Activated naive CD4-positive, alpha-beta T cell treated with Interleukin-2 at 50 U/mL for 16 hours (primary cell): ENCODE data around the gene SLC6A20.
"Not testable (repeated sequence)": the region's sequence is repeated elsewhere in the genome, so short reads cannot be mapped to it uniquely, and the experiment has no call there.

ENCODE experiments used
- DNase-seq: peaks from one replicate; pipeline ENCODE4 v3.0.0-alpha.2; 2020

The SLC6A20 gene

DNA sequence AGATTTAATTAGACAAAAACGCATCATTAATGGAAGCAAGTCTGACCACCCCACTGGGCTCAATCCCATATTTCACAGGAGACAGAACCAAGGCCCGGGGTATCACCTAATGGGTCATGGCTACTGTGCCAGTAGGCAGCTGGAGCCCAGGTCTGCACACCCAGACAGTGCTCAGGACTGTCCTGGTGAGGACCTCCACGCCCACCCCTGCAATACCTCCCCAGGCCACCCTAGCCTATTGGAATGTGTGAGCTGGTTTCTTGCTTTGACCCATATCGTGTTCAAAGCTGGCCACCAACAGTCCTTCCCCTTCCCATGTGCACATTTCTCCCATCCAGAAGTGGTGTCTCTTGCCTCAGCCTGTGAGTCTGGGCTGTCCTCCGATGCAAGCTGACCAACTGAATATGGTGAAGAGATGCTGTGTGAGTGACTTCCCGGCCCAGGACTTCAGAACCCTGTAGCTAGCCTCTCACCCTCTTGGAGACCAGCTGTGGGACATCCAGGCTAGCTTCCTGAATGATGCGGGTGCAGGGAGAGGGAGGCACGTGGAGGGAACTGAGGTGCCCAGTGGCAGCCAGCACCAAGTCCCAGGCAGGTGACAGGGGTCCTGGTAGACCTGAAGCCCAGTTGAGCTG lies 19.1 kb downstream of the SLC6A20 start:
- no peak for DNase-seq

DNA sequence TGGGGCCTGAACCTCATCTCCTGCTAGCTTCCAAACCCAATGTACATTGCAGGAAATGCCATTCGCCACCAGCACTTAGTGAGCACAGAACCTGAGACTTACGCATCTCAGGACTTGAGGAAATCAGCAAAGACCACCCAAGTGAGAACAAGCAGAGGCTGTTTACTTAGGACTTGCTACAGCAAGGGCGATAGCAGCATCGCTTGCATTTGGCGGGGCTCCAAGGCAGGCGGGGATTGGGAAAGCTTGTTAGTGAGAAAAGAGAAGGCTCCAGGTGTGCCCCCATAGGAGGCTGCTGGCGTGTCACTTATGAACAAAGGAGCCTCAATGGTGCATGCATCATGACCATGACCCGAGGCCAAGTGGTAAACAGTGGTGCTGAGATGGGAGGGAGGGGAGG lies 19.7 kb downstream of the SLC6A20 start:
- DNase-seq = no peak

DNA sequence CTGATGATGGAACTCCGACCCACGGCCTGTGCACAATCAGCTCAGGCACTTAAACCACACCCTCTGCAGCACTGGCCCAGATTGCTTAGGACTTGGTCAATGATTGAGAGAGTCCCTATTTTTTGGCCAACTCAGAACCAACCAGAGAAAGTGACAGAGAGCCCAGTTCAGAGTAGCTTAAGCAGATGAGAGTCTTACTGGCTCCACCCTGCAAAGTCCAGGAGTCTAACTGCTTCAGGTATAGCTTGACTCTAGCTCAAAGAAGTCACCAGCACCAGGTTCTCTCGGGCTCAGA lies 20.1 kb downstream of the SLC6A20 start:
- DNase-seq = no peak

DNA sequence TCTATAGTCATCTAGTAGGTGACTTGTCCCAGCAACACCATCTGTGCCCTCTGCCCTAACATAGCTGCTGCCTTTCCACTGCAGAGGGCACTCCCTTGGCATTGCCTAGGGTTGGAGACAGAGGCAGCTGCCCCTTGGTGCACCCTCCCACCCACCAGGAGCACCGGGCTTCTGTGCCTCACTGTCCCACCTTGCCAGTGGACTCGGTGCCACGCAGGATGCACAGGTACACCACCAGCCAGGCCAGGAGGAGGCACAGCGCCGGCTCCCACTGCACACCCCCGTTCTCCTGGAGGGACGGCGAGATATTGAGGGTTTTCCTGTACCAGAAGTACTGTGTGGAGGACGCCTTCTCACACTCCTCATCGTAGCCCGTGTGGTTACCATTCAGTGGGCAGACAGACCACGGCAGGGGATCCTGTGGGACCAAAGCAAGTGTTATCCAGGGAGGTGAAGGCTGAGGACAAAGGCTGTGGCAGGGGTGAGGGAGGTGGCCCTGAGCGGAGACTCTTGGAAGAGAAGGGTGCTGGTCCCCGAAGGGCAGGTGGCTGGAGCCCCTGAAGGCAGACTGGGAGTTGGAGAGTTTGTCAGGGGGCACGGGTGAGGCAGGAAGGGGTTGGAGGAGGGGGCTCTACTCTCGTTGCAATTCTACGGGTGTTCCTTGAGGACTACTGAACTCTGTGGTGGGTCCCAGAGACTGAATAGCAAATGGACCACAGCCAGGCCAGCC lies 20.6 kb downstream of the SLC6A20 start:
- no peak for DNase-seq

DNA sequence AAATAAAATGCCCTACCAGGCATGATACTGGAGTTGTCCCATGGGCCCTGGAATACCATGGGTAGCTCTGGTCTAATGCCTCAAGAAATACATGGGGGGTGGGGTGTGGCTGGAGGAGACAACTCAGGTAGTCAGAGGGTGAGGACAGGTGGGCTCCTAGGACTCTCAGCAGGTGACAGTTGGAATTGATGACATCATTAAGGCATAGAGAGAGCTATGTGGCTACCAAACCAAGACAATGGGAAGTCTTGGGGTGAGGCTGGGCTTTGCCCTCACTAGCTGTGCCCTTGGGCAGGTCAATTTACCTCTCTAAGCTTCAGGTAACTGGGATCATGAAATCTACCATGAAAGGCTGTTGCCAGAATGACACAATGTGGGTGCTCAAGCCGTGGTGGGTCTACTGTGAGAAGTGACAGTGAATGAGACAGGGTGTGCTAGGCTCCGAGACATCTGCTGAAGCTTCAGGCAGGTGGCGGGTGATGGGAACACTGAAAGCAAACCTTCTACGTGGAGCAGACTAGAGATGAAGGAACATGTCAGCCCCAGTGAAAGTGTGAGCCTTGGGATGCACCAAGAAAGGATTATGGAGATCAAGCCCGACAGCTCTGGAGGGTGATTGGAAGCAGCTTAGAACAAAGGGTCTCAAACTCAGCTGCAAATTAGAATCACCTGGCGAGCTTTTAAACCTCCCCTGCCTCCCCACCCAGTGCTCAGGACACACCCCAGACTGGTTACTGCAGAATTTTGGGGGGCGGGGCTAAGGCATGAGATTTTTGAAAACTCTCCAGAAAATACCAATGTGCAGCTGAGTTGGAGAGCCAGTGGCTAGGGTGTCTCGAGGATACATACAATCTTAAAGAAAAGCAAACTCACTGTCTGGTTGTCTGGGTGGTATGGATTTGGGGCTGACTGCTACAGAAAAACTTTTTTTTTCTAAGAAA lies 21.5 kb downstream of the SLC6A20 start:
- DNase-seq = no peak

DNA sequence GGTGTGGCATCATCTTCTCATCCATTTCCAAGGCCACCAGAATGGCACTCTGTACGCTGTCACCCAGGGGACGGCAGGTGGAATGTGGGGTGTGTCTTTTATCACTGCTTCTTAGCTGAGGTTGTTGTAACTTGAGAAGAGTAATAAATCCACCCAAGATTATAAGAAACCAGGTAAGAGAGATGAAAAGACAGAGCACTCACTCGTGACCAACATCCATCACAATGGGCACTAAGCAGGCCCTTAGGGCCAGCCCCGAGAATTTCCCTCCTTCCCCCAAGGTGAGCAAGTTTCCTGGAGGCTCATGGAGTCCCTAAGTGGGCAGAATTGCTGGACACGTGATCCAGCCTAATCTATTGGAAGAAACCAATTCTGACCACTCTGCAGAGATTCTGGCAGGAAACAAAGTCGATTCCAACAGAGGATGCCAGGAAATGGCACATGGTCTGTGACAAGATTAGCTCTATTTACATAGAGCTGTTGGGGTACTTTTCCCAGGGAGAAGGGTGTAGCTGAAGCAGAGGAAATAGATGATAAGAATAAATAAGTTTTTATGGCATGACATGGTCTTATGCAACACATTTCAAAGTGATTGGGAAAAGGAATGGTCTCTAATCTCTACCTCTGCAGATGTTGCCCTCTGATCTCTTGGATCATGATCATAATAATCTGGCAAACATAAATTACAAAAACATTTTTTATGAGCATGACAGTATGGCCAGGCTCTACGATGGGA lies 22.5 kb downstream of the SLC6A20 start:
- DNase-seq = no peak

DNA sequence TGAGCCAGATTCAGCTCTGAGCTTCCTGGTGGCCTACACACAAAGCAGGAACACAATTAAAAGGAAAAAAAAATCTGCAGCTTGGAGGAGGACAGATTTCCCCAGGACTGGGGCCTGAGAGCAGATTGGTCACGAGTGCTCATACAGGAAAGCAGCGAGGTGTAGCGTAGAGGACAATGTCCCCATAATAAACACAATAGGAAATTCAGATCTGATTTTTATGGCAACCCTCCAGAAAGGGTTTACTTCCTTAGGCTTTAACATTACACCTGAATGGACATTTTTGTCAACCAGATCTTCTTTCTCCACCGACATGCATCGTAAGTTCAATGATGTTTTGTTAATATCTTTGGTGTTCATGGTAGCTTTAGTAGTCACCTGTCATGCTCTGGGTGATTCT lies 23.3 kb downstream of the SLC6A20 start:
- DNase-seq = no peak

DNA sequence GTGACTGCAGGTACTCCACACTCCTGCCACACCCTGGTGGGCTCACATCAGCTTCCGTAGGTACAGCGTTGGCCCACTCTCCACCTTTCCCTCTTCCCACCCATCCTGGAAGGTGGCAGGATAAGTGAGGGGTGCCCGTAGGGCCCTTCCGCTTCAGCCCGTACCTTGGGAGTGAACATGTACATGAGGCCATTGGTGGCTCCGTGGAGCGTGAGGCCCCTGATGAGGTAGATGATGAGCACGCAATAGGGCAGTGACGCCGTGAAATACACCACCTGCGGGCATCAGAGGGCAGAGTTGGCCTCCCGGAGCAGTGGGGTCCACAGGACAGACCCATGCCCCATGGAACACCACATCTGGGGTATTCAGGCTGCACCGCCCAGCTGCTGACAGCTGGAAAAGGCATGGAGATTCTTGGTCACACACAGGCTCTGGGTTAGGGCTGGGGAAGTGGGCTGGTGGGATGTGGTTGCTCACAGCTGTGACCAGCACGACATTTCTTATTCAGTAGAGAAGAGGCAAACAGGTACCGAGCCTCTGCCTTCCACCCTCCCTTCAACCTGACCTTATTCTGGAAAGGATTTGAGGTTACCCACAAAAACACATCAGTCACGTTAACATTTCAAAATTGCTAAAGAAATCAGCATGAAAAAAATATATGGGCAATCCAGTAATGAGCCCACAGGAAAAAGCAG lies 23.8 kb downstream of the SLC6A20 start:
- no peak for DNase-seq

DNA sequence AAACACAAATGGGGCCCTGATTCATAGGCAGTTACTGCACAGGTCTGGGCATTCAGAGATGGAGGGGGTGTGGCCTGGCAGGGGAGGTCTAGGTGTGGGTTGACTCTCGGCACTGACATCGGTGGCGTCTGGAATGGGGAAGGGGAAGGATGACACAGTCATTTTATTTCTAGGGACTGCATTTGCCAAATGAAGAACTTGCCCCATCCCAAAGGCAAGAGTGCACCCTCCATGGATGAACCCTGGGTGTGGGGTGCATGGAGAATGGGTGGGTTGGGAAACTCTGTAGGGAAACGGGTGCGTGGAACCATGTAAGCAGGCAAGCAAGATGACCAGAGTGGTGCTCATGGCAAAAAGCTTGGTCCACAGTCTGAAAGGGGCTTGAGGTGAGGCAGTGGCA lies 24.5 kb downstream of the SLC6A20 start:
- DNase-seq = no peak

DNA sequence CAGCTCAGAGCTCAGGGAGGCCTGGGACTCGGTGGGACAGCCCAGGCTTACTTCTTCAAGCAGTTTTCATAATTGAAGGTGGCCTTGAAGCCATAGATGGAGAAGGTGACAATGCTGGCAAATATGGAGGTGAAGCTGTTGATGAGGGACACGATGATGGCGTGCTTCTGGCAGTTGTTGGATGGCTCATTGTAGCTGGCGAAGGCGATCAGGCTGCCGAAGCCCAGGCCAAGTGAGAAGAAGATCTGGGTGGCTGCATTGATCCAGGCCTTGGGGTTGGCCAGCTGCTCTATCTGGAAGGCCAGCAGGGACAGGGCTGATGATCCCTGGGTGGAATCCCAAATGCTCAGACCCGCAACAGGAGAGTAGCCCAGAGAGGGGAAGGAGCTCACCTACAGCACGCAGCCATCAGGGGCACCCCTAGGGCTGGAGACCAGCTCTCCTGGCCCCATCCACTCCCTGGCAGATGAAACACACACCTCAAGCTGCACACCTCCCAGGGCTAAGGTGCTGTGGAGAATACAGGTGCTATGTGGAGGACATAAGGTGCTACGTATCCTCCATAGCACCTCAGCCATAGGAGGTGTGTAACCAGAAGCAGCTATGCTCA lies 25.1 kb downstream of the SLC6A20 start:
- no peak for DNase-seq

DNA sequence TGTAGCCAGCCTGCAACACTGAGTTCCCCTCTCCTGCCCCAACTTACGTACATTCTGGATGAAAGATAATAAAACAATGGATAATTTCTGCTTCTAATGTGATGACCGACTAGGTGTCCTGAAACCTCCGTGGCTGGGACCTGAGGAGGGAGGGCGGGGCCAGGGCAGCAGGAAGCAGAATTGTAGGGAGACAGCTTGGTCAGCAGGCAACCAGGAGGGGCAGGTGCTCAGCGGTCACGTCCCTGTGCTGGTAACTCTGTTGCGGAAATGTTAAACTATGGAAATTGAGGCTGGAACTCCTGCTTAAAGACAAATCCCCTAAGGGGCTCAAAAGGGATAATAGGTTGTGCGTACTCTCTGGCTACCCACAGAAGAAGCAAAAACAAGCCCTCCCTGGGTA lies 30.4 kb downstream of the SLC6A20 start:
- DNase-seq = no peak

DNA sequence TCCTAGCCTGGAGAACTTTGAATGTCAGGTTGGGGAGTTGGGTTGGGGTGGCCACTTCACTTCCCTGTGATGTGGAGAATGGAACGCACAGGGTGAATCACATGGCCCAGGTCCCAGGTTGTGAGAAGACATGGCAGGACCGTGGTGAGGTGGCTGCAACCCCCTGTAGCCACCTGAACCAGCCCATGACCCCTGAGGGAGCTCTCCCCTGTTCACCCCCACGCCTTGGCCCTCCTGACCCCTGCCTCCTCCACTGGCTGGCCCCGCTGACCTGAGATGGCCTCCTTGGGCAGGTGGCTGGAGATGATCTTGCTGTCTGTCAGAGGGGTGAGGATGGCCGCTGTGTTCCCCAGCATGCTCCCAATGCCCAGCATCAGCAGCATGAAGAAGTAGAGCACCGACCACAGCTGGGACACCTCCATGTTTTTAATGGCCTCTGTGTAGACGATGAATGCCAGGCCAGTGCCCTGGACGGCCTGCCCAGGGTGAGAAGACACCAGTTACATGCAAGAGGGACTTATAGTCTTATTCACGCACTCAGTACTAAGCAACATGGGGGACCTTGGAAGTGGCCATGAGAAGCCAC lies 31.0 kb downstream of the SLC6A20 start:
- DNase-seq = no peak

DNA sequence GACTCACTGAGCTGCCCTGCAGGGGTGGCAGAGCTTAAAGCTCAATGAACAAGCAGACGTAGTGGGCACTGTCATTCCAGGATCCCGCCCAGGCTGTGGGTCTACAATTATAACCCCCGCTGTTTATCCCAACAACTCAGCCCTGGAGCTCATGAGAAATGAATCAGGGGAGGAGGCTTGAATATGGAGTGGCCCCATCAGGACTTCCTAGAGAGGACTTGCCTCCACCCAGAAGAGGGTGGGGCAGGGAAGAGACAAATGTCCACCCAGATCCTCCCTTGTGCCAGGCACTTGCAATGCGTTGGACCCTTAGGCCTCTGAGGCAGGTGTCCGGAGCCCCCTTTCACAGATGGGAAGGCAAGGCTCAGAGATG lies 33.0 kb downstream of the SLC6A20 start:
- DNase-seq = no peak

DNA sequence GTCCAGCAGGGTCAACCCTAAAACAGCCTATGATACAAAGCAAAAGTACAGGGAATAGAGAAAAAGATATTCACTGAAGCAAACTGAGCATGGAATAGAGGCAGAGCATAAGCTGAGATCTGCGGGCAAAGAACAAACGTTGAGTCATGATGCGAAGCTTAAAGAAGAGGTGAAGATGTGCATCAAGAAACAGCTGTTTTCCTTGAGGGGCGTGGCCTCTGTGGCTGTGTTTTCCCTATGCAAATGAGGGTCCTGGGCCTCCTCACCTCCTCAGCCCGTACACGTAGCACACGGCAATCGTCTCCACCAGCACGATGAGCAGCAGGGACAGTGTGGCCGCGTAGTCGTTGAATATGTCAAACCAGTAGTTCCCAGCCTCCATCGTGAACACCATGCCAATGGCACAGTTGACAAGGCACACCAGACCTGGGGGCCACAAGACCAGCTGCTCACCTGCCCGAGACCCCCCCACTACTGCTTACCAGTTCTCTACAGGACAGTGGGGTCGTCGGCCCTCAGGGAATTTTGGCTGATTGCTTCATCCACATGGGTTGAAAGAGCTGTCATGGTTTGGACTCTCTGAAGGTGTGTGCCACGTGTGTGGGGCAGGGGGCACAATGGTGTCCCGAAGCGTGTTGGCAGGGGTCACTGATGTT lies 33.6 kb downstream of the SLC6A20 start:
- no peak for DNase-seq

DNA sequence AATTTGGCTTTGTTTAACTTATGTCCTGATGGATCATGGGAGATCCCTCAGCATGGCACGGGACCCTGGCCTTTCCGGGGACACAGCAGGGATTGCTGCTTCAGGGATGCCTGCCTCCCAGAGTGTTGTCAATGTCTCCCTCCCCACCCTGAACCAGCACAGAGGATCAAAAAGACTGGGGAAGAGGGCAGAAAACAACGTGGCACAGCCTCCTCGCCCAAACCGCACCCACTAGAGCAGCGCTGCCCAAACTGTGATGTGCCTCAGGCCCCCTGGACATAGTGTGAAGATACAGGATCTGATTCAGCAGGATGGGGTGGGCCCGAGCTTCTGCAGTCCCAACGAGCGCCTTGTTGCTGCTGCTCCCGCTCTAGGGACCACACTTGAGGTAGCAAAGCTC lies 34.5 kb downstream of the SLC6A20 start:
- DNase-seq = no peak

DNA sequence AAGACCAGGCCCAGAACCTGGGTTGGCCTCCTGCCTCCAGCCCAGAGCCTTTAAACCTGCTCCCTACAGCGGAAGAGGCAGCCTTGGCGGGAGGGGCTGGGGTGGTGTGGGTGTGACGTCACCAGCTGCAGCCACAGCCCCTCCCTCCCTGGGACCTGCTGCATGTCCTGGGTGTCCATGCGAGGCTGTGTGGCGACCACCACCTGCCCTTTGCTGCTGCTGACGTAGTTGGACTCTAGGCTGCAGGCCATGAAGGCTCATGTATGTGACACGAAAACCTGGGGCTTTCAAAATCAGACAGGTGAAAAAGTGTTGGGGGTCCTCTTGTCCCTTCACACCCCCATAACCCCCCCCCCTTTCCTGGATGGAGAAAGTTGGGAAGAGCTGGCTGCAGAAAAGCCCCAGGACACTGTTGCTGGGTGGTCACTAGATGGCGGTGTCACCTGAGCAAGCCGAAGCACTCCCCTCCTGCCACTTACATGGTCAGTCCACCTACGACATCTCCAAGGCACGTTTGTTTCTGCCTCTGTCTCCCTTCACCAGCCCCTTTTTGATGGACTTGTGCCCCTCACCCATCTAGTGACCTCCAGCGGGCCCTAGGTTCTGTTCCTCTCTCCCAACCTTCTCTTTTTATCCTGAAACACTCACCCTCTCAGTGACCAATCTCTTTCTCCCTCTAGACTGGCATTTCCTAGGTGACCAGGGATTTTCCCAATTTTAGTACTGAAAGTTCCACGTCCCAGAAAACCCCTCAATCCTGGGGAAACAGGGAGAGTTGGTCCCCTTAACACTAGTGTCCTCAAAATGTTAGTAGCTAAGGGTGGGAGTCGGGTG lies 35.2 kb downstream of the SLC6A20 start:
- peak; percentile 34 for DNase-seq

DNA sequence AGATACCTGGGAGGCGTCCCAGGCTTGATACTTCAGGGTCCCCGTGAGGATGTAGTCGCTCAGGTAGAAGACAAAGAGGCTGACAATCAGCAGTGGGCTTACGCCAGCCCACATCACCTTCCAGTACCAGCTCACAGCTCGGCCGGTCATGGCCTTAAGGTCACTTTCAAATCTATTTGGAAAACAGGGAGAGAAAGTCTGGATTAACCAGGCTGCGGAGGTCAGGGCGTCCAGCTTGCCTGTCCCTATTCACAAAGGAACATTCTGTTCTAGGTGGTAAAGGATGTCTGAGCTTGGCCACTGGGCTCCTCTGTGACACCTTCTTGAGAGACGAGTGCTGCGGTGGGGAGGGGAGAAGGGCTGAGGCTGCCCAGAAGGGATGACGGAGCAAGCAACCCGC lies 36.5 kb downstream of the SLC6A20 start:
- DNase-seq = no peak

DNA sequence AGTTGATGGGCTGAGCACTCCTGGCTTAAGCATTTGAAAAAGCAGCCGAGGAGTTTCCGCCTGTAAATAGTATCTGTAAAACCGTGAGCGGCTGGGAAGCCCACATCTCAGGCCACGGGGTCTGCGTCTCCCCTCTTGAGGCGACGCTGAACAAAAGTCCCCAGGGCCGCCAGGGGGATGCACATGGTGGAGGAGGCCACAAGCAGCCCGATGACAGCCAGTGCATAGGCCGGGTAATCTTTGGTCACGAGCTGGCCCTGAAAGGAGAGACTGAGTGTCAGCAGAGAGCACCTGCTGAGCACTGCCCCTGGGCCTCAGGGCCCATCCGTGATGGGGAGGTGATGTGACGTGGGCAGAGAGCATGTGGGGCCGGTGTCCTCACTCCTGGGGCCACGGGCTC lies 37.5 kb downstream of the SLC6A20 start:
- DNase-seq = no peak

DNA sequence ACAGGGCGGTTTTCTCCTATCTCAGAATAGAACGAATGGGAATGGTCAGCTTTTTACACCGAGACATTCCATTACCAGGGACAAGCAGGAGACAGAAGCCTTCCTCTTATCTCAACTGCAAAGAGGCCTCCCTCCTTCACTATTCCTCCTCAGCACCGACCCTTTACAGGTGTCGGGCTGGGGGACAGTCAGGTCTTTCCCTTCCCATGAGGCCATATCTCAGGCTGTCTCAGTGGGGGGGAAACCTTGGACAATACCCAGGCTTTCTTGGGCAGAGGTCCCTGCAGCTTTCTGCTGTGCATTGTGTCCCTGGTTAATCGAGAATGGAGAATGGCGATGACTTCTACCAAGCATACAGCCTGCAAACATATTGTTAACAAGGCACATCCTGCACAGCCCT lies 39.2 kb downstream of the SLC6A20 start:
- DNase-seq = not testable (repeated sequence)

DNA sequence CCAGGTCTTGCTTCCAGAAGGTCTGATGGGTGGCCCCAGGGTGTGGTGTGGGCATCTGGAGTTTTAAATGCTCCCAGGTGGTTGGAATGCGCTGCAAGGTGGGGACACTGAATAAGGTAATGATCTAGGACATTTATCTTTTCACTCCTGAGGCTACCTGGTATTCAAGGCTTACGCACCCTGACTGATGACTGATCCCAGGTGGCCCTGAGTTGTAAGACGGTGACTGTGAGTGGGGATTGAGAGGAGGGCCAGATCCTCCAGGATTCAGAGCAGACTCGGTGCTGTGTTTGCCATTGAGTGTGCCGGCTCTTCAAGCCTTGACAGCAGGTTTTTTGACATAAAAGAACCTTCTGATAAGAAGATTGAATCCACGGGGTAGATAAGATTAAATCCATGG lies 40.3 kb downstream of the SLC6A20 start:
- DNase-seq = no peak
